Measurements from ENCODE around the gene TWNK.

- TF ChIP-seq BCL11B (tag by site-specific recombination; IDR thresholded peaks at IDR 0.05; ENCODE audit: low read depth) (no peak), ZNF701 (tag by site-specific recombination; IDR thresholded peaks at IDR 0.05) (no peak), PRDM2 (tag by site-specific recombination; IDR thresholded peaks at IDR 0.05; ENCODE audit: borderline replicate concordance) (no peak), YY2 (tag by site-specific recombination; IDR thresholded peaks at IDR 0.05) (no peak)
- TF ChIP-seq, protein P1, sequence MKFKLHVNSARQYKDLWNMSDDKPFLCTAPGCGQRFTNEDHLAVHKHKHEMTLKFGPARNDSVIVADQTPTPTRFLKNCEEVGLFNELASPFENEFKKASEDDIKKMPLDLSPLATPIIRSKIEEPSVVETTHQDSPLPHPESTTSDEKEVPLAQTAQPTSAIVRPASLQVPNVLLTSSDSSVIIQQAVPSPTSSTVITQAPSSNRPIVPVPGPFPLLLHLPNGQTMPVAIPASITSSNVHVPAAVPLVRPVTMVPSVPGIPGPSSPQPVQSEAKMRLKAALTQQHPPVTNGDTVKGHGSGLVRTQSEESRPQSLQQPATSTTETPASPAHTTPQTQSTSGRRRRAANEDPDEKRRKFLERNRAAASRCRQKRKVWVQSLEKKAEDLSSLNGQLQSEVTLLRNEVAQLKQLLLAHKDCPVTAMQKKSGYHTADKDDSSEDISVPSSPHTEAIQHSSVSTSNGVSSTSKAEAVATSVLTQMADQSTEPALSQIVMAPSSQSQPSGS (tag by site-specific recombination; IDR thresholded peaks at IDR 0.05; ENCODE audit: low read depth) = no peak
- TF ChIP-seq, protein P2, sequence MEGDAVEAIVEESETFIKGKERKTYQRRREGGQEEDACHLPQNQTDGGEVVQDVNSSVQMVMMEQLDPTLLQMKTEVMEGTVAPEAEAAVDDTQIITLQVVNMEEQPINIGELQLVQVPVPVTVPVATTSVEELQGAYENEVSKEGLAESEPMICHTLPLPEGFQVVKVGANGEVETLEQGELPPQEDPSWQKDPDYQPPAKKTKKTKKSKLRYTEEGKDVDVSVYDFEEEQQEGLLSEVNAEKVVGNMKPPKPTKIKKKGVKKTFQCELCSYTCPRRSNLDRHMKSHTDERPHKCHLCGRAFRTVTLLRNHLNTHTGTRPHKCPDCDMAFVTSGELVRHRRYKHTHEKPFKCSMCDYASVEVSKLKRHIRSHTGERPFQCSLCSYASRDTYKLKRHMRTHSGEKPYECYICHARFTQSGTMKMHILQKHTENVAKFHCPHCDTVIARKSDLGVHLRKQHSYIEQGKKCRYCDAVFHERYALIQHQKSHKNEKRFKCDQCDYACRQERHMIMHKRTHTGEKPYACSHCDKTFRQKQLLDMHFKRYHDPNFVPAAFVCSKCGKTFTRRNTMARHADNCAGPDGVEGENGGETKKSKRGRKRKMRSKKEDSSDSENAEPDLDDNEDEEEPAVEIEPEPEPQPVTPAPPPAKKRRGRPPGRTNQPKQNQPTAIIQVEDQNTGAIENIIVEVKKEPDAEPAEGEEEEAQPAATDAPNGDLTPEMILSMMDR (tag by site-specific recombination; IDR thresholded peaks at IDR 0.05) = no peak
- TF ChIP-seq, protein P3, sequence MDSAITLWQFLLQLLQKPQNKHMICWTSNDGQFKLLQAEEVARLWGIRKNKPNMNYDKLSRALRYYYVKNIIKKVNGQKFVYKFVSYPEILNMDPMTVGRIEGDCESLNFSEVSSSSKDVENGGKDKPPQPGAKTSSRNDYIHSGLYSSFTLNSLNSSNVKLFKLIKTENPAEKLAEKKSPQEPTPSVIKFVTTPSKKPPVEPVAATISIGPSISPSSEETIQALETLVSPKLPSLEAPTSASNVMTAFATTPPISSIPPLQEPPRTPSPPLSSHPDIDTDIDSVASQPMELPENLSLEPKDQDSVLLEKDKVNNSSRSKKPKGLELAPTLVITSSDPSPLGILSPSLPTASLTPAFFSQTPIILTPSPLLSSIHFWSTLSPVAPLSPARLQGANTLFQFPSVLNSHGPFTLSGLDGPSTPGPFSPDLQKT (IDR thresholded peaks at IDR 0.05; ENCODE audit: borderline replicate concordance, low read depth, low read length) = no peak
These were observed 41.3 kb downstream of the TWNK start for GRCh38 chr10:101028446-101029337.
